ENCODE measurements around the gene FBXL13.
"Not testable (repeated sequence)": the region's sequence is repeated elsewhere in the genome, so short reads cannot be mapped to it uniquely, and the experiment has no call there.

FBXL13 gene

GRCh38 chr7:103101543-103101942, 26.9 kb upstream of the FBXL13 start:
- no peak for TF ChIP-seq CTCF (IDR thresholded peaks at IDR 0.05; ENCODE audit: control insufficient read depth, extremely low read depth, insufficient read depth)
- DNase-seq (ENCODE audit: low read depth): no peak
- no peak overlapping the region for H3K4me3 ChIP-seq (ENCODE audit: low read depth, low read length)

GRCh38 chr7:103100348-103100747, 25.8 kb upstream of the FBXL13 start:
- no peak for DNase-seq (ENCODE audit: low read depth)
- H3K4me3 ChIP-seq (ENCODE audit: low read depth, low read length): no peak overlapping the region
- no peak for TF ChIP-seq CTCF (IDR thresholded peaks at IDR 0.05; ENCODE audit: control insufficient read depth, extremely low read depth, insufficient read depth)

GRCh38 chr7:103097041-103097440, 22.4 kb upstream of the FBXL13 start:
- no peak for TF ChIP-seq CTCF (IDR thresholded peaks at IDR 0.05; ENCODE audit: control insufficient read depth, extremely low read depth, insufficient read depth)
- no peak for DNase-seq (ENCODE audit: low read depth)
- H3K4me3 ChIP-seq (ENCODE audit: low read depth, low read length): no peak overlapping the region

- not testable (repeated sequence) for DNase-seq (ENCODE audit: low read depth); H3K4me3 ChIP-seq (ENCODE audit: low read depth, low read length)
Observed at GRCh38 chr7:103095558-103095957, 21.0 kb upstream of the FBXL13 start.

GRCh38 chr7:103094102-103094501, 19.5 kb upstream of the FBXL13 start:
- no peak for DNase-seq (ENCODE audit: low read depth)
- H3K4me3 ChIP-seq (ENCODE audit: low read depth, low read length): no peak overlapping the region
- peak; percentile 56 for TF ChIP-seq CTCF (IDR thresholded peaks at IDR 0.05; ENCODE audit: control insufficient read depth, extremely low read depth, insufficient read depth)

GRCh38 chr7:103093429-103093828, 18.8 kb upstream of the FBXL13 start:
- TF ChIP-seq CTCF (IDR thresholded peaks at IDR 0.05; ENCODE audit: control insufficient read depth, extremely low read depth, insufficient read depth): no peak
- no peak overlapping the region for H3K4me3 ChIP-seq (ENCODE audit: low read depth, low read length)

GRCh38 chr7:103092321-103092720, 17.7 kb upstream of the FBXL13 start:
- not testable (repeated sequence) for H3K4me3 ChIP-seq (ENCODE audit: low read depth, low read length); DNase-seq (ENCODE audit: low read depth)

More at GRCh38 chr7:103093429-103093828, 18.8 kb upstream of the FBXL13 start:
- no peak for DNase-seq (ENCODE audit: low read depth)

- DNase-seq (ENCODE audit: low read depth): no peak
- TF ChIP-seq CTCF (IDR thresholded peaks at IDR 0.05; ENCODE audit: control insufficient read depth, extremely low read depth, insufficient read depth): no peak
- H3K4me3 ChIP-seq (ENCODE audit: low read depth, low read length): no peak overlapping the region
Observed at GRCh38 chr7:103083210-103083609, 8.6 kb upstream of the FBXL13 start.
